HG03060 (cell line): ENCODE measurements around the gene TMEM202.
"Not testable (repeated sequence)": the region's sequence is repeated elsewhere in the genome, so short reads cannot be mapped to it uniquely, and the experiment has no call there.

Experiments used
- ATAC-seq: cut with Tn5 transposase; IDR thresholded peaks from one replicate; pipeline ENCODE4 v1.9.1; 2021; ENCODE audit warnings: low read depth, moderate number of reproducible peaks; ENCODE audit not compliant: unreplicated experiment

The TMEM202 gene

GRCh38 chr15:72397796-72398588 lies at the start of gene TMEM202:
Gene TMEM202 (plus strand): TSS chr15:72398305. CDS start chr15:72398327, 22 bp downstream.
- ATAC-seq: no peak

- ATAC-seq: no peak
These were observed 44.8 kb upstream of the TMEM202 start for GRCh38 chr15:72353266-72353665.

- no peak for ATAC-seq
These were observed 43.6 kb upstream of the TMEM202 start for GRCh38 chr15:72354496-72354895.

- ATAC-seq: no peak
These were observed 40.0 kb upstream of the TMEM202 start for GRCh38 chr15:72358121-72358520.

GRCh38 chr15:72358650-72359171 lies 39.4 kb upstream of the TMEM202 start:
- no peak for ATAC-seq

GRCh38 chr15:72361176-72361575 lies 36.9 kb upstream of the TMEM202 start:
- no peak for ATAC-seq

GRCh38 chr15:72365844-72366243 lies 32.3 kb upstream of the TMEM202 start:
- ATAC-seq: peak; percentile 74

GRCh38 chr15:72368325-72368724 lies 29.8 kb upstream of the TMEM202 start:
- no peak for ATAC-seq

GRCh38 chr15:72368899-72369298 lies 29.2 kb upstream of the TMEM202 start:
- no peak for ATAC-seq

GRCh38 chr15:72369964-72370363 lies 28.1 kb upstream of the TMEM202 start:
- no peak for ATAC-seq

GRCh38 chr15:72372361-72372760 lies 25.7 kb upstream of the TMEM202 start:
- ATAC-seq: no peak

- ATAC-seq: peak; percentile 35
These were observed 22.6 kb upstream of the TMEM202 start for GRCh38 chr15:72375501-72375845.

GRCh38 chr15:72375846-72376581 lies 22.1 kb upstream of the TMEM202 start, which contains the start of gene HEXA:
Gene HEXA (minus strand): TSS chr15:72376014. CDS start chr15:72375972, 42 bp downstream.
- ATAC-seq: peak; percentile 62

- no peak for ATAC-seq
These were observed 20.8 kb upstream of the TMEM202 start for GRCh38 chr15:72377331-72377730.

- not testable (repeated sequence) for ATAC-seq
These were observed 19.0 kb upstream of the TMEM202 start for GRCh38 chr15:72379106-72379505.

- ATAC-seq: no peak
These were observed 18.2 kb upstream of the TMEM202 start for GRCh38 chr15:72379856-72380430.

- no peak for ATAC-seq
These were observed 17.4 kb upstream of the TMEM202 start for GRCh38 chr15:72380743-72381142.

- no peak for ATAC-seq
These were observed 16.0 kb upstream of the TMEM202 start for GRCh38 chr15:72382146-72382545.

- no peak for ATAC-seq
These were observed 10.4 kb upstream of the TMEM202 start for GRCh38 chr15:72387741-72388140.

- no peak for ATAC-seq
These were observed 8.9 kb upstream of the TMEM202 start for GRCh38 chr15:72389231-72389630.

GRCh38 chr15:72396331-72396730 lies 1.8 kb upstream of the TMEM202 start:
- ATAC-seq: not testable (repeated sequence)
